GM21390 (cell line): ENCODE data around the gene NAA16.
"Not testable (repeated sequence)": the region's sequence is repeated elsewhere in the genome, so short reads cannot be mapped to it uniquely, and the experiment has no call there.

Experiments used
- ATAC-seq: cut with Tn5 transposase; IDR thresholded peaks from one replicate; pipeline ENCODE4 v1.9.1; 2021; ENCODE audit not compliant: unreplicated experiment

The NAA16 gene

DNA sequence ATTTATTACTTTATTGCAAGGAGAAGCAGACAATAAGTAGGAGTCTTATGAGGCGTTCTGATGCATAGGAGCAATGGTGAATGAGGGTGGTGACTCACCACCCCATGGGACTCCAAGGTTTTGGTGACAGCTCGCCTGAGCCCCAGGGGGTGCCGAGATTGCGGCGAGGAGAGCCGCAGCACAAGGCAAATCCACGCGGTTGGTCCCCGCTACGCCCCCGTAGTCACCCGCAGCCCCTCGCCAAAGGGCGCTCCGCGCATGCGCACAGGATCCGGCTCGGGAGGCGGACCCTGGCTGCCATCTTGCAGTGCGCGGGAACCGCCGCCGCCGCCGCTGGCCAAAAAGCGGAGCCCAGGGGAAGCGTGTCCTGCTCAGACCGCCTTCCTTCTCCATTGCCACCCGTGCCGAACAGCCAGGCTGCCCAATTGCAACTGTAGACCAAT, at the start of gene NAA16:
Gene NAA16, plus strand, starts transcription at position 305 of the 443 bp plus-strand sequence. CDS start 262 bp downstream, outside the sequence.
- ATAC-seq: peak; percentile 64

DNA sequence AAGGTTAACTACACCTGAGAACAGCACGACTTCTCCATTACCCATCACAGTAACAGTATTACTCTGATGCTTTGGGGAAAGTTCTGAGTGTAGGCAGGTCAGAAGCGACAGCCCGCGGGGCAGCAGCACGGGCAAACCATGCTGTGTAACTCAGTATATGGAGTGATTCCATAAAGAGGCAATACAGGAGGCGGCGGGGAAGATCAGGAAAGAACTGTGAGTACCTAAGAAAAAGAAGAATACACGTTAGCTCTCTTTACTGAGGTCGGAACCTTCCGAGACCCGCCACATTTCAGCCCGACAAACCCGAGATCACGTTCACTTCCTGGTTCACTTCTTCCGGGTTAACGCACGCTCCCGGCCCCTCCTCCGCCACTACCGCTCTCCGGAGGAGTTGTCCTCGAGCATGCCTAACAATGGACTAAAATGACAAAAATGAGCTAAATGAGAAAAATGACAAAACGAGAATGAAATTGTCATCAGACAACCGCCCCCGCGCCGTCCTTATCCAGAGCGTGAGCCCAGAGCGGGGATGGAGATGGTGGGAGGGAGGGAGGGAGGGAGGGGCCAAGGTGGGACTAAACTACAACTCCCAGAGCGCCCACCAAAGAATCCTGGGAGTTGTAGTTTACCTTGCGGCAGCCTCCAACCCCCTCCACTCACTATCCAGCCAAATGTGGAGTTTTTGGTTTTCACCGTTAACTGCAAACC, 47.7 kb upstream of the NAA16 start, which contains the start of gene MTRF1:
Gene MTRF1, minus strand, starts transcription at position 316 of the 711 bp plus-strand sequence. CDS start 2,669 bp downstream, outside the sequence.
- ATAC-seq: peak; percentile 90

DNA sequence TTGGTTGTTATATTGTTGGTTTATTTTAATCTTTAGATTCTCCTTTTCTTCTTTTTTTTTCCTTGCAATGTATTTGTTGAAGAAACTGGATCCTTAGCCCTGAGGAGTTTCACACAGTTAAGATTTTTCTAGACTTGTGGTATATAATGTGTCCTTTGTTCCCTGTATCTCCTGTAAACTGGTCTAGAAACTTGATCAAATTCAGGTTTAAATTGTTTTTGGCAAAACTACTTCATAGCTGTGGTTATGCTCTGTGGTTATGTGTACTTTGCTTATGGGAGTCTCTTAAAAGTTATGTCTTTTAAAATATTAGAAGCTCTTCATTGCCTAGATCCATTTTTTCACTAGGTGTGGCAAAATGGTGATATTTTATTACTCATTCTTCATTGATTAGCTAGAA, 44.0 kb upstream of the NAA16 start:
- no peak for ATAC-seq

DNA sequence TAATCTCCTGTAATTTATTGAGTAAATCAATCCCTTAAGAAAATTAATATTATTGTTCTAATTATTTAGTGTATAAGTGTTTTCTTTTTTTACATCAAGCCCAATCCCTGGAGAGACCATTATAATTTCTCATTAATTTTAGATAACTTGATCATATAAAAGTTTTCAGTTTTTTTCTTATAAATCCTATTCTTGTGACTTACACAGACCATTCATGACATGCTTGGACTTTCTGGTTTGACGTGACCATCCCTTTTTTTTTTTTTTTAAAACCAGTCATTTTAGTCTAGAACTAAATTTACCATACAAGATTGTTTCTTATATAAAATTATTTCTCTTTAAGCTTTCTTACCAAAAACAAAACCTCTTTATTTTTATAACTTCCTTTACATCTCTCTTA, 42.3 kb upstream of the NAA16 start:
- ATAC-seq: no peak

- no peak for ATAC-seq
Measured at GRCh38 chr13:41271456-41272285, 39.4 kb upstream of the NAA16 start.

DNA sequence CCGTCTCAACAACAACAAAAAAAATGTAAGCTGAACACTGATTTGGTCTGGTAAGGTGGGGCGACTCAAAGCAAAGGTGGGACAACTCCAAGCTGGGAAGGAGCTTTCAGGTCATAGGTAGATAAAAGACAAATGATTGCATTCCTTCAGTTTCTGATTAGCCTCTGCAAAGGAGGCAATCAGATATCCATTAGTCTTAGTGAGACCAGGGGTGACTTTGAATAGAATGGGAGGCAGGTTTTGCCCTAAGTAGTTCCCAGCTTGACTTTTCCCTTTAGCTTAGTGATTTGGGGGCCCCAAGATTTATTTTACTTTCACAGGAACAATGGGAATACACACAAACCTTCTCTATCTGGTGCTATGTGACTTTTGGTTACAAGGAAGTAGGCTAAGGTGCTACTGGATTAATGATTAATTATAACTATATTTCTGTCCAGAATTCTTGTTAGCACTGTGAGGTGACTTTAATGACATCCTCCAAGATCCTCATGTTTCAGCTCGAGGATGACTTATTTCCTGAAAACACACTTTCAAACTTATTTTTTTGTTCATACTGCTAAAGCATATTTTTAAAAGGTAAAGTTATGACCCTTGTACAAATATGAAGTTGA, 37.1 kb upstream of the NAA16 start:
- no peak for ATAC-seq

- ATAC-seq: no peak
Measured at GRCh38 chr13:41274881-41275280, 36.2 kb upstream of the NAA16 start.

GRCh38 chr13:41276824-41277223, 34.2 kb upstream of the NAA16 start:
- no peak for ATAC-seq

DNA sequence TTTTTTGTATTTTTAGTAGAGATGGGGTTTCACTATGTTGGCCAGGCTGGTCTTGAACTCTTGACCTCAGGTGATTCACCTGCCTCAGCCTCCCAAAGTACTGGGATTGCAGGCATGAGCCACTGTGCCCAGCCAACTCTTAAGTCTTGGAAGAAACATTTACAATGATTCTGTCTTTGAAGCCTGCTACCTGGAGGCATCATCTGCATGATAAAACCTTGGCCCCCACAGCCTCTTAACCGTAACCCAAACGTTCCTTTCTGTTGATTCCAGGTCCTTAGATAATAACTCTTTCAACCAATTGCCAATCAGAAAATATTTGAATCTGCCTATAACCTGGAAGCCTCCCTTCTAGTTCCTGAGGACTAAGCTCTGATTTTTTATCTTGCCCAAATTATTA, 31.9 kb upstream of the NAA16 start:
- not testable (repeated sequence) for ATAC-seq

DNA sequence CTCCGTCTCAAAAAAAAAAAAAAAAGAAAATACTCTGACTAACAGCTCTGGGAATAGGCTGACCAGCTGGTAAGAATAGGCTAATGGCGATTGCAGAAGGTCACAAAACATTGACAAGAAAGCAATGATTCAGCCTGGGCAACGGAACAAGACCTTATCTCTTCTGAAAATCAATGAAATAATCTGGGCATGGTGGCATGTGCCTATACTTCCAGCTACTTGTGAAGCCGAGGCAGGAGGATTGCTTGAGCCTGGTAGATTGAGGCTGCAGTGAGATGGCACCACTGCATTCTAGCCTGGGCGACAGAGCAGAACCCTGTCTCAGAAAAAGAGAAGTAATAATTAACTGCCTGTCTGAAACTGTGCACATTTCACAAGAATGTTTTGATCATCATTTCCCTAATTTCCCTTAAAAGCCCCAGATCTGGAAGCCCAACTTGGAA, 28.9 kb upstream of the NAA16 start:
- ATAC-seq: no peak

GRCh38 chr13:41284512-41285288, 26.4 kb upstream of the NAA16 start:
- no peak for ATAC-seq

- ATAC-seq: no peak
Measured at GRCh38 chr13:41286370-41286769, 24.7 kb upstream of the NAA16 start.

GRCh38 chr13:41289463-41289881, 21.6 kb upstream of the NAA16 start:
- ATAC-seq: no peak

- no peak for ATAC-seq
Measured at GRCh38 chr13:41291246-41291645, 19.8 kb upstream of the NAA16 start.

DNA sequence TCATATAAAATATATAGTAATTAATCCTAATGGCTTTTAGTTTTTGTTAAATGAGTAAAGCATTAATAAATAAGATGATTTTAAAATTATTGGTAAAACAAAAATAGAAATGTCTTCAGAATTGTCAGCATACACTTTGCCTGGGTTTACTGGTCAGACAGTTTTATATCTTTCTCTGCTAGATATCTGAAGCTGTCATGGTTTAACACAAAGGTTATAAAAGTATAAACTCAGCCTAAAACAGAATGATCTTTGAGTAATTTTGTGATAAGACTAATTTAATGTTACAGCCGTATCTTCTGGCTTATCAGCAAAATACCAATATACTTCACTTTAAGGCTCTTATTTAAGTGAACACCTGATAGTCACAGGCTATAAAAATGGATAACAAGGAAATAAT, 17.8 kb upstream of the NAA16 start:
- no peak for ATAC-seq

DNA sequence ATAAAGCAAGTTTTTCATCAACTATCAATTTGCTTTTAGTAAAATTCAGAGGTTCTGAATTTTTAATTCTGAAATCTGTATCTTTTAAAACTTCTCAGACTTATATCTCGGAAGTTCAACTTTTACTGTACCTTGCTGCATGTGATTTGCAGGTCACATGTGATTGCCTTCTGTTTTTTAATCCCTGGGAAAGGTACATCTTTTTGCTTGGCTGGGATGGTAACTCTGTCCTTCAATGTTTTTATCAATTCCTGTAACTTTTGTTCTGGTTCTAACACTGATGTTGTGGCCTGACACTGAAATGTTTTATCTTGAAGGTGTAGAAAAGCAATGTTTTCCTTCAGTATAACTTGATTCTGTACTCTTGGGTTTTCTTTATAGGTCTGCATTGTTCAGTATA, 16.2 kb upstream of the NAA16 start:
- no peak for ATAC-seq

DNA sequence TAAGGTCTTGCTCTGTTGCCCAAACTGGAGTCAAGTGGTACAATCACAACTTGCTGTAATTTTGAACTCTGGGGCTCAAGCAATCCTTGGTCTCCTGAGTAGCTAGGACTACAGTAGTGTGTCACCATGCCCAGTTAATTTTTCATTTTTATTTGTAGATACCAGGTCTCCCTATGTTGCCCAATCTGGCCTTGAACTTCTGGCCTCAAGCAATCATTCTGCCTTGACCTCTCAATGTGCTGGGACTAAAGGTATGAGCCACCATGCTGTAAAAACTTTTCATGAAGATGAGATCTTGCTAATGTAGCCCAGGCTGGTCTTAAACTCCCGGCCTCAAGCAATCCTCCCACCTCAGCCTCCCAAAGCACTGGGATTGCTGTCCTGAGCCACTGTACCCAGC, 15.1 kb upstream of the NAA16 start:
- ATAC-seq: no peak

- ATAC-seq: no peak
Measured at GRCh38 chr13:41296879-41297646, 14.0 kb upstream of the NAA16 start.

- ATAC-seq: no peak
Measured at GRCh38 chr13:41299316-41300094, 11.6 kb upstream of the NAA16 start.
